Measurements from ENCODE around the gene SPRED2. TPM values are rescaled to one million over a fixed set of nuclear protein-coding genes. Genes with fewer than 3 reads are reported as not detected.

The SPRED2 gene
- total and polyA plus RNA-seq, 2 of the 8 experiments (the other 6 are each of a cell fraction or from before 2014, with no cell fraction given): 15.3 to 22.5 TPM

DNA sequence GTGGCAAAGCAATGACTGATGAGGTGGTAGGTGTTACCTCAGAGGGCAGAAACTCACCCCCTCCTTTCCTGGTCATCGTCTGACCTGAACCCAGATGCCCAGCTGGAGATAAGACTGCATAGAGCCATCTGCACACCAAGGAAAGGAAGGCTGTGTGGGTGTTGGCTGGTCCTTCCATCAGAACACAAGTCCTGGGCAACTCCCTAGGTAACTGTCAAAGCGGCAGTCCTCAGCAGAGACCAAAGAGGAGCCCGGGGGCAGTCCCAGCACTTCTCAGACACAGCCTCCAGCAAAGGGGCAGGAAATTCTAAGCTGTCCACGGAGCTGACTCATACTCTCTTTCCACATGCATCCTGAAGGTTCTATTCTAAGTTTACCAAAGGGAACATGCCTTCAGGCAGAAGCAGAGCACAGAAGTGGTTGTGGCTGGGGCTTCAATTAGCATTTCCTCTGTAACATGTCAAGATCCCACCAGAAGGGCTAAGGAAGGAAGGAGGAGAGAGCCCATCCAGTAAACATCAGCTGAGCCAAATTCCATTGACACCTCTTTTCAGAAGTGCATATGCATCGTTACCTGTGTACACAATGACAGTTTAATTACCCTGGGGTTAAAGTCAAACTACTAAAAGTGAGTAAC, 54.7 kb downstream of the SPRED2 start:
- H3K27ac ChIP-seq (ENCODE audit: low read depth, low read length): no peak overlapping the region
- H2BK12ac ChIP-seq (ENCODE audit: low read depth, low read length): no peak overlapping the region
- no peak for DNase-seq (ENCODE audit: low read depth in 1 of 2, low spot score in 2 of 2)
- no peaks in the 10 kb centered on the region for H3K9me3 ChIP-seq (ENCODE audit: insufficient read depth in 2 of 2, low read depth in 1 of 2, low read length in 1 of 2)
- no peak overlapping the region for H2AFZ ChIP-seq (ENCODE audit: low read length)
- H3K79me1 ChIP-seq (ENCODE audit: low read depth, low read length): peaks cover 6% of the 10 kb centered on the region
- H3K23ac ChIP-seq (ENCODE audit: insufficient read length): no peak overlapping the region
- no peak for FAIRE-seq
- no peak overlapping the region for H3K4ac ChIP-seq (replicated peaks; ENCODE audit: insufficient read length, low read depth, low read length)
- H3K56ac ChIP-seq (replicated peaks; ENCODE audit: insufficient read length, low read depth, low read length): no peak overlapping the region
- no peak overlapping the region for H2BK15ac ChIP-seq (ENCODE audit: low read length)
- H4K20me1 ChIP-seq (replicated peaks in 1 of 2; ENCODE audit: control insufficient read depth in 1 of 2, insufficient read depth in 2 of 2, low read length in 2 of 2): peaks cover 0 to 11% of the 10 kb centered on the region in 2 experiments
- no peak overlapping the region for H4K5ac ChIP-seq (ENCODE audit: insufficient read length, low read depth, low read length)
- ChIA-PET CTCF (ENCODE audit: partially characterized antibody) (interaction anchor here (0.6 to 1.1 kb wide), 5 partner anchors 11 to 79 kb away, joined by 3 to 4 read pairs (median 3); no protein-coding TSS in a partner anchor), POLR2A (ENCODE audit: partially characterized antibody) (interaction anchor here (0.6 kb wide), 1 partner anchor 12 kb away, joined by 4 read pairs; no protein-coding TSS in a partner anchor)
- H4K91ac ChIP-seq (replicated peaks; ENCODE audit: insufficient read length, low read length): no peak overlapping the region
- no peak overlapping the region for H3K14ac ChIP-seq (ENCODE audit: insufficient read length)
- H2BK5ac ChIP-seq (ENCODE audit: low read depth, low read length): no peak overlapping the region
- 75% methylated on average over 5 of the region's 5 CpGs; no CpG with 5 or more reads in 1 of the 2 experiments for WGBS, 2 experiments (ENCODE audit: extremely low coverage in 1 of 2, insufficient coverage in 1 of 2, insufficient read length in 1 of 2, insufficient replicate concordance in 2 of 2, low coverage in 1 of 2, low lambda C conversion rate in 2 of 2, missing lambda C conversion rate in 1 of 2)
- H3K4me1 ChIP-seq (replicated peaks in 1 of 4; ENCODE audit: control insufficient read depth in 3 of 4, insufficient read depth in 4 of 4, low read length in 3 of 4): peaks cover 0 to 5% (median 1%) of the 10 kb centered on the region in 4 experiments; a peak in 2 of 7 replicates
- no peaks in the 10 kb centered on the region for H3K27me3 ChIP-seq (replicated peaks in 1 of 4; ENCODE audit: control insufficient read depth in 3 of 4, extremely low read depth in 1 of 4, insufficient read depth in 3 of 4, low read length in 3 of 4)
- H3K36me3 ChIP-seq (ENCODE audit: control insufficient read depth in 2 of 4, insufficient read depth in 4 of 4, low read length in 3 of 4): no peaks in the 10 kb centered on the region
- no peaks in the 10 kb centered on the region; a peak in 2 of 4 replicates for H3K79me2 ChIP-seq (ENCODE audit: control insufficient read depth in 1 of 2, insufficient read depth in 2 of 2, low read length in 2 of 2)
- H3K4me2 ChIP-seq (ENCODE audit: insufficient read depth in 1 of 2, low read depth in 2 of 2, low read length in 2 of 2): no peak overlapping the region
- no peak overlapping the region for H3K4me3 ChIP-seq (ENCODE audit: extremely low read depth in 1 of 4, insufficient read depth in 2 of 4, low read depth in 3 of 4, low read length in 4 of 4)
- no peak overlapping the region for H3K9ac ChIP-seq (replicated peaks in 1 of 4; ENCODE audit: extremely low read depth in 1 of 4, low read depth in 3 of 4, low read length in 3 of 4)
- H2AK5ac ChIP-seq (ENCODE audit: low read depth, low read length): no peak overlapping the region
- H3K23me2 ChIP-seq (ENCODE audit: low read depth, low read length): no peaks in the 10 kb centered on the region
- H2BK120ac ChIP-seq (replicated peaks; ENCODE audit: low read depth, low read length): no peak overlapping the region
- no peak overlapping the region for H4K8ac ChIP-seq (ENCODE audit: extremely low read depth, insufficient read depth, low read length)
- H2BK20ac ChIP-seq (ENCODE audit: low read length): no peak overlapping the region
- H3K18ac ChIP-seq (ENCODE audit: extremely low read depth, low read length): no peak overlapping the region
- TF ChIP-seq RAD21 (IDR thresholded peaks at IDR 0.05 in 1 of 2, conservative IDR thresholded peaks at IDR 0.05 in 1 of 2; ENCODE audit: low read depth in 2 of 2, low read length in 2 of 2) (no peak), SP2 (IDR thresholded peaks at IDR 0.05; ENCODE audit: low read length) (no peak), JUN (IDR thresholded peaks at IDR 0.05; ENCODE audit: low read depth, low read length) (no peak), RXRA (IDR thresholded peaks at IDR 0.05; ENCODE audit: insufficient read depth, low read depth, low read length) (no peak), RFX5 (IDR thresholded peaks at IDR 0.05; ENCODE audit: borderline replicate concordance, low read depth, low read length) (no peak)
- TF ChIP-seq, protein P1, sequence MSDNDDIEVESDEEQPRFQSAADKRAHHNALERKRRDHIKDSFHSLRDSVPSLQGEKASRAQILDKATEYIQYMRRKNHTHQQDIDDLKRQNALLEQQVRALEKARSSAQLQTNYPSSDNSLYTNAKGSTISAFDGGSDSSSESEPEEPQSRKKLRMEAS (IDR thresholded peaks at IDR 0.05): no peak

Measured in H1 (cell line).